ENCODE results near the gene CR1.
"Not testable (repeated sequence)": the region's sequence is repeated elsewhere in the genome, so short reads cannot be mapped to it uniquely, and the experiment has no call there.

GRCh38 chr1:207589506-207589905 is 93.5 kb downstream of the CR1 start:
- TF ChIP-seq POLR2A, CTCF, EP300 (IDR thresholded peaks at IDR 0.05): not testable (repeated sequence)
